Measurements from ENCODE around the gene TOPAZ1. TPM values are rescaled to one million over a fixed set of nuclear protein-coding genes. Genes with fewer than 3 reads are reported as not detected.

The TOPAZ1 gene
- total and polyA plus RNA-seq, 2 of the 13 experiments (the other 11 are each of a cell fraction or from before 2014, with no cell fraction given), result not detected

- TF ChIP-seq PRDM10 (CRISPR knock-in tag; IDR thresholded peaks at IDR 0.05; ENCODE audit: low read depth), result no peak
- TF ChIP-seq BHLHE40 (IDR thresholded peaks at IDR 0.05; ENCODE audit: low read length), result no peak
- TF ChIP-seq GABPB1 (CRISPR knock-in tag; IDR thresholded peaks at IDR 0.05), result no peak
- no peak for TF ChIP-seq YY1 (IDR thresholded peaks at IDR 0.05; ENCODE audit: insufficient read depth, insufficient replicate concordance, low read depth, low read length)
- no peak for TF ChIP-seq HIC2 (CRISPR knock-in tag; IDR thresholded peaks at IDR 0.05; ENCODE audit: low read depth)
- TF ChIP-seq SP5 (CRISPR knock-in tag; IDR thresholded peaks at IDR 0.05; ENCODE audit: borderline replicate concordance, low read depth), result peak; percentile 69
- no peak for TF ChIP-seq AHDC1 (CRISPR knock-in tag; IDR thresholded peaks at IDR 0.05; ENCODE audit: borderline replicate concordance)
- TF ChIP-seq ZBTB7A (CRISPR knock-in tag; IDR thresholded peaks at IDR 0.05), result 0 out of 2 replicates have a peak, but pooled peaks have one; percentile 8
- 0 out of 4 replicates have a peak, but pooled peaks of 1 of the 2 experiments have one; percentile 30 for TF ChIP-seq REST (IDR thresholded peaks at IDR 0.05; ENCODE audit: borderline replicate concordance in 1 of 2, low read depth in 1 of 2, low read length in 2 of 2)
- 0 out of 2 replicates have a peak, but pooled peaks have one; percentile 7 for TF ChIP-seq ZNF230 (CRISPR knock-in tag; IDR thresholded peaks at IDR 0.05)
- TF ChIP-seq NR2F6 (IDR thresholded peaks at IDR 0.05), result 0 out of 2 replicates have a peak, but pooled peaks have one; percentile 14
- TF ChIP-seq NR2F6 (CRISPR knock-in tag; IDR thresholded peaks at IDR 0.05), result 0 out of 2 replicates have a peak, but pooled peaks have one; percentile 8
- no peak for TF ChIP-seq YEATS4 (CRISPR knock-in tag; IDR thresholded peaks at IDR 0.05; ENCODE audit: borderline replicate concordance)
- TF ChIP-seq ZMYM3 (CRISPR knock-in tag; IDR thresholded peaks at IDR 0.05), result no peak
- TF ChIP-seq GATAD2A (CRISPR knock-in tag; IDR thresholded peaks at IDR 0.05), result 0 out of 2 replicates have a peak, but pooled peaks have one; percentile 24
- TF ChIP-seq BRCA1 (CRISPR knock-in tag; IDR thresholded peaks at IDR 0.05), result no peak
These were observed 97.1 kb downstream of the TOPAZ1 start (continued) for GRCh38 chr3:44338828-44339127.

All from HepG2 (cell line).